Measurements from ENCODE around the gene CST1.

The CST1 gene

DNA sequence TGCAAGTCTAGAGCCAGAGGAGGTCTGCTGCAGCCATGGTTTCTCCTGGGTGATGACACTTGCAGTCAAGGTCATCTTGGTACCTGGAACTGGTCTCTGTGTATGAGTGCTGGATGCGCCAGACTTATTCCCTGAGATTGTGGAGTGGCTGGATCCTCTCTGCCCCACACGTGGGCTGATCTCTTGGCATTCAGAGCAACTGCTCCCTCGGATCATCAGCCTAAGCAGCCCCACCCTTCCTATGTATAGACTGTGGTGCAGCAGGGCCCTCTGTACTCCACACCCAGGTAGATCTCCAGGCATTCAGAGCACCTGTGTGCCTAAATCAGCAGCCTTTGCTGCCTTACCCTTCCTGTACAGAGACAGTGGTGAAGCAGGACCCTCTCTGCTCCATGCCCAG, 49.8 kb downstream of the CST1 start:
- no peak for DNase-seq

- DNase-seq: no peak
Observed at GRCh38 chr20:23697947-23698346, 52.8 kb downstream of the CST1 start.

Data from hematopoietic multipotent progenitor cell treated with erythropoietin and hydrocortisone succinate and interleukin-3 and kit ligand, for 8 days (in vitro differentiated cells).